Body of pancreas (tissue), 4 donors: ENCODE results near the gene METRNL. TPM values are rescaled to one million over a fixed set of nuclear protein-coding genes. Genes with fewer than 3 reads are reported as not detected.

Source experiments
- ATAC-seq: fragments of 150-250 bp; one replicate; pipeline ENCODE4 v1.9.1; 2016
- DNase-seq, 4 donors: peaks; one replicate each; pipeline ENCODE4 v3.0.0-alpha.2; 2019
- H3K27ac ChIP-seq, 4 donors: fragments of 200-600 bp; sonication (generic); 1 replicate in 3 of 4; 2 replicates in 1 of 4; pipeline versions ENCODE4 v1.5.1 to v1.6.1; 2016 to 2019; ENCODE audit warnings: mild to moderate bottlenecking in 1 of 4, mixed read lengths in 1 of 4, moderate library complexity in 1 of 4
- H3K27me3 ChIP-seq, 2 donors: fragments of 200-600 bp; sonication (generic); one replicate each; pipeline ENCODE4 v1.6.0; 2016; ENCODE audit warnings: mild to moderate bottlenecking in 1 of 2
- H3K36me3 ChIP-seq, 2 donors: fragments of 200-600 bp; sonication (generic); replicated peaks in 1 of 2; 2 replicates each; pipeline ENCODE4 v1.5.1; 2016; ENCODE audit warnings: low read depth in 2 of 2; ENCODE audit not compliant: insufficient read depth in 1 of 2
- H3K4me1 ChIP-seq: fragments of 200-600 bp; sonication (generic); one replicate; pipeline ENCODE4 v1.6.0; 2016
- H3K4me3 ChIP-seq, 2 donors: fragments of 200-600 bp; sonication (generic); 1 replicate in 1 of 2; 2 replicates in 1 of 2; pipeline ENCODE4 v1.5.1; 2016 to 2019
- H3K9me3 ChIP-seq, 3 donors: fragments of 200-600 bp; sonication (generic); 1 replicate in 2 of 3; 2 replicates in 1 of 3; pipeline ENCODE4 v1.5.1; 2016
- CTCF ChIP-seq, 7 experiments: fragments of 450-650 bp in 4 of 7; fragments of 200-600 bp in 3 of 7; sonication (generic) in 3 of 7; IDR thresholded peaks; one replicate each; pipeline ENCODE4 v1.5.1; 2016 to 2019; ENCODE audit warnings: antibody characterized with exemption in 7 of 7
- POLR2A ChIP-seq, 3 donors: fragments of 450-650 bp; IDR thresholded peaks; one replicate each; pipeline ENCODE4 v1.6.1; 2016; ENCODE audit warnings: antibody characterized with exemption in 3 of 3, mild to moderate bottlenecking in 2 of 3
- WGBS, 2 donors: methylation state at CpG; one replicate each; pipeline ENCODE4 v1.1.5; 2017; 5-methylcytosine and 5-hydroxymethylcytosine counted together
- intact Hi-C: fragments of 100-400 bp; cut with DNase I; formaldehyde crosslinking; loops from one replicate; pipeline ENCODE4 v1.15.1; 2023
- total RNA-seq, 2 donors: library from RNA; depleted of rRNA; stranded (reverse); fragments of >200 nt; gene quantifications; one replicate each; pipeline ENCODE4 v1.1.0, GENCODE V29; 2016

Gene METRNL
- total RNA-seq, 2 donors from 2014 or later, result 21.3 to 26.4 TPM

- Histone ChIP-seq H3K4me3 (no peak overlapping the region), H3K4me1 (peaks cover 35% of the 10 kb centered on the region), H3K9me3 (no peaks in the 10 kb centered on the region), H3K27ac (peak overlapping the region in 1 of 4 donors; percentile 17), H3K27me3 (no peaks in the 10 kb centered on the region), H3K36me3 (no peaks in the 10 kb centered on the region)
- WGBS, 2 donors, result 53 to 66% methylated on average over 5 to 10 of the region's 10 CpGs
- ATAC-seq (no peak), DNase-seq (no peak)
- intact Hi-C loops, result no loop called here
- TF ChIP-seq CTCF (IDR thresholded peaks at IDR 0.05) (no peak), POLR2A (IDR thresholded peaks at IDR 0.05) (no peak)
These were observed 26.1 kb downstream of the METRNL start for GRCh38 chr17:83105512-83105911.

- no peaks in the 10 kb centered on the region for H3K9me3 ChIP-seq
- no peak for DNase-seq
- H3K27ac ChIP-seq, result peak overlapping the region in 1 of 4 donors; percentile 17
- peaks cover 34% of the 10 kb centered on the region for H3K4me1 ChIP-seq
- 47 to 55% methylated on average over 21 to 22 of the region's 22 CpGs for WGBS, 2 donors
- H3K4me3 ChIP-seq, result no peak overlapping the region
- H3K27me3 ChIP-seq, result no peaks in the 10 kb centered on the region
- ATAC-seq, result no peak
- TF ChIP-seq CTCF (IDR thresholded peaks at IDR 0.05) (no peak), POLR2A (IDR thresholded peaks at IDR 0.05) (no peak)
- H3K36me3 ChIP-seq, result no peaks in the 10 kb centered on the region
- intact Hi-C loops, result no loop called here
These were observed 26.7 kb downstream of the METRNL start for GRCh38 chr17:83106056-83106588.

- no peak for DNase-seq
- Histone ChIP-seq H3K27ac (no peak overlapping the region), H3K27me3 (no peaks in the 10 kb centered on the region), H3K9me3 (no peaks in the 10 kb centered on the region), H3K4me3 (no peak overlapping the region), H3K4me1 (peaks cover 26% of the 10 kb centered on the region), H3K36me3 (no peaks in the 10 kb centered on the region)
- ATAC-seq, result no peak
- WGBS, 2 donors, result 42 to 54% methylated on average over 6 to 17 of the region's 17 CpGs
- intact Hi-C loops, result no loop called here
- TF ChIP-seq CTCF (IDR thresholded peaks at IDR 0.05), result no peak
- TF ChIP-seq POLR2A (IDR thresholded peaks at IDR 0.05), result no peak
These were observed 27.7 kb downstream of the METRNL start for GRCh38 chr17:83106913-83107655.

- Histone ChIP-seq H3K36me3 (no peaks in the 10 kb centered on the region), H3K9me3 (no peaks in the 10 kb centered on the region), H3K27ac (no peak overlapping the region), H3K27me3 (no peaks in the 10 kb centered on the region), H3K4me3 (no peak overlapping the region), H3K4me1 (peaks cover 26% of the 10 kb centered on the region)
- WGBS, 2 donors, result 40 to 42% methylated on average over 7 to 12 of the region's 14 CpGs
- no peak for ATAC-seq
- TF ChIP-seq CTCF (IDR thresholded peaks at IDR 0.05), result no peak
- TF ChIP-seq POLR2A (IDR thresholded peaks at IDR 0.05), result no peak
- intact Hi-C loops, result no loop called here
- DNase-seq, result no peak
These were observed 28.2 kb downstream of the METRNL start for GRCh38 chr17:83107656-83108048.

- ATAC-seq, result no peak
- DNase-seq, result no peak
- no peak overlapping the region for H3K27ac ChIP-seq
- 89 to 90% methylated on average over 25 of the region's 25 CpGs for WGBS, 2 donors
- no peaks in the 10 kb centered on the region for H3K27me3 ChIP-seq
- H3K9me3 ChIP-seq, result no peaks in the 10 kb centered on the region
- H3K4me3 ChIP-seq, result no peak overlapping the region
- intact Hi-C loops, result no loop called here
- H3K4me1 ChIP-seq, result peaks cover 21% of the 10 kb centered on the region
- no peaks in the 10 kb centered on the region for H3K36me3 ChIP-seq
- TF ChIP-seq CTCF (IDR thresholded peaks at IDR 0.05) (no peak), POLR2A (IDR thresholded peaks at IDR 0.05) (no peak)
These were observed 29.3 kb downstream of the METRNL start for GRCh38 chr17:83108709-83109108.
